SH-SY5Y (cell line): Measurements from ENCODE around the gene PRDM15.

Experiments
- GATA2 ChIP-seq: IDR thresholded peaks from 2 replicates; pipeline ENCODE4 v1.6.1; 2011; ENCODE audit warnings: mild to moderate bottlenecking, low read depth, low read length
- GATA3 ChIP-seq: IDR thresholded peaks from 2 replicates; pipeline ENCODE4 v1.6.1; 2011; ENCODE audit warnings: low read depth, mild to moderate bottlenecking, low read length, moderate library complexity

DNA sequence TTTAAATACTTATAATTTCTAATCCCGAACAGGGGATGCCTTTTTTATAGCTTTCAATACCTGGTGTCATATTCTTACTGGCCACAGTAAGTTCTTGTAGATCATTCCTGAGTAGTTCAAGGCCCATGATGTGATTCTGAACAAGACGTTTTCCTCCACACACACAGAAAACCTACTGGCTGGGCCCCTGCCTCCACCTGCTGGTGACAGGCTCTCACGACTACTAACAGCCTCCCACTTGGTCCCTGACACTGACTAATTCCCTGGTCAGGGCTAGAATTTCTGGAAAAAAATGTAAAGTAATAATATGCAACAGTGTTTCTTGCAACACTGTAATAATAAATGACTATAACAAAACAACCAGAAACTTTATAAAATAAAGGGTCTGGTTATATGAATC is 61.9 kb downstream of the PRDM15 start:
- no peak for TF ChIP-seq GATA3
- no peak for TF ChIP-seq GATA2
